Activated CD4-positive, alpha-beta T cell treated with anti-CD3 and anti-CD28 coated beads, Interleukin-2, amount 50 U/mL, for 4 hours (primary cell): Measurements from ENCODE around the gene EFTUD2.
"Not testable (repeated sequence)": the region's sequence is repeated elsewhere in the genome, so short reads cannot be mapped to it uniquely, and the experiment has no call there.

Source experiments
- DNase-seq, 2 experiments: peaks; one replicate each; pipeline ENCODE4 v3.0.0-alpha.2; 2020

Gene EFTUD2

DNA sequence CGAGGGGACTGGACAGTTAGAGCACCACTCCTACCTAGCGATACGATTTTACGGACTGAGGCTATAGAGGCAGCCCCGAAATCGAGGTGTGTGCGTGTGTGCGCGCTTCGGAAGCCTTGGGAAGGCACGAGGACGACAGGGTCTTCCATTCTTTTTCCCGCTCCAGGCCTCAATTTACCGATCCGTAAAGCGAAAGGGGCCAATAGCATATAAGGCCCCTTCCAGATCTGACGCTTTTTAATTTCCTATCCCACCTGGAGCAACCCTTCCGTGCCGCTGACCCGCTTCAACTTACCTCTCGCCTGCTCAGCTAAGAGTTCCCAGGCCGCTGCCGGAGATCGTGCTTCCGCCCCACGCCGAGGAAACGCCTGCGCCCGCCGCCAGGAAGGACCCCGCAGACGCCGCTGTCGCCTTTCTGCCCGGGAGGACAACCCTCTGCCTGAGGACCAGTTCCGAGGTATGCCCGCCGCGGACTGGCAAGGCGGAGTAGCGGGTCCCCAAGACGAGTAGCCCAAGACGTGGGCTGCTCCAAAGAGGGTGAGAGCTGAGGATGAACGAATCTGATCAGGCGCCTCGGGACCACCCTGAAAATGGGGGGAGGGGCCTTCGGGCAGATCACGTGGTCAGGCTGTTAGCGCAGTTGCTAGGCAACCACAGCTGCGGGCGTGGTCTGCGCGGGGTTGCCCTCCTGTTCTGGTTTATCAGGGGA is at the start of gene EFTUD2:
EFTUD2 (minus strand) TSS at position 372 of the 709 bp plus-strand sequence. CDS start 4,924 bp downstream, outside the sequence.
- peak; percentile 90 for DNase-seq

DNA sequence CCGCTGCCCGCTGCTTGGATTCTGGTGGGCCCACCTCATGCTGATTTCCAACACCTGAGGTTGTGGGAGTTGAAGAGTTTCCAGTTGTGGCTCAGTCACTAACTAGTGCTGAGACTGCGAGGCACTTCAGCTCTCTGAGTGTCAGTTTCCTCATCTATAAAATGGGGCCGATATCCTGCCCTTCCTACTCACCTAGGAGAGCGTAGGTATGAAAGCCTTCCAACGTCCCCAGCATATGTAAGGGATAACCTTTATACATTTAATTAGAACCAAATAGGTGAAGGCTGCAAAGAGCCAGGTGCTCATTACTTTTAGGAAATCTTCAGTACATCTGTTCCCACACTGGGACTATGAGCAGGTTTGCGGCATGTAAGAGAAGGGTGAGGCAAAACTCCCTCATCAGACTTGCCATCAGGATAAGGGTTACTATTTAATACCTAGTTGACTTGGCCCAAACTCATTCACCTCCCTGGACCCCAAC is 49.1 kb upstream of the EFTUD2 start:
- no peak for DNase-seq

DNA sequence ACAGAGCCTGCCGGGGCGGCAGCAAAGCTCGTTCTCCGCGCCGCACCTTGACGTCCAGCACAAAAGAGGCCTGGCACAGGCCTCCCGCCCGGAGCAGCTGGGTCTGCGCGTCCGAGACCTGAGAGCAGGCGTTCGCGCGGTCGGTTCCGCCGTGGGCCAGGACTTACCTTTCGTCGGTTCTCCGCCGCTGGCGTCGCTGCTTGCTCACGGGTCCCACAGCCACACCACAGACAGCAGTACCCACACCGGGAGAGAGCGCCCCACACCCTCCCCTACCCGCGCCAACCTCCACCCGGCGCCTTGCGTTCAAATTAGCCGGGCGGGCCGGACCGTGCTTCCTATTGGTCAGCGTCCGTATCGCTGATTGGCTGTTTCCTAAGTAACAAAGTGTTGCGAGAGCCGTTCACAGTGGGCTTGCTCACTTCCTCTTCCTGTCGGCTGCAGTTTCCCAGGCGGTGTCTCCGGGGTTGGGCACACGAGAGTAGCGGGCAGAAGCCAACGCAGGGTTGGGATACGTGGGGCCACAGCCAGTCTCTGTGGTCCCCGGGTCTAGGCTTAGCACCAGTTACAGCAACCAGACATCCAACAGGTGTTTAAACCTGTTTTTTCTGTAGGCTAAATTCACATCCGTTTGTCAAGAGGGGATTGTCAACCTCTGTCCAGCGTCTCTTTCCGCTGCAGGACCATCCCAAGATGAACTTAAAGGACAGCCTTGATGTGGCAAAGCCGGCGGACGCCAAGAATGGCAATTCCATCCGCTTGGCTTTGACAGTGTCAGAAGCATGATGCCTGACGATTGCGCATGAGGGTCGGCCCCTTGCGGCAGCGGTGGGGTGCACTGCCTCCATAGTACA is 48.4 kb upstream of the EFTUD2 start, which contains the start of gene KIF18B:
KIF18B (minus strand) TSS at position 313 of the 854 bp plus-strand sequence. CDS start 11,429 bp downstream, outside the sequence.
- DNase-seq, result peak; percentile 83

DNA sequence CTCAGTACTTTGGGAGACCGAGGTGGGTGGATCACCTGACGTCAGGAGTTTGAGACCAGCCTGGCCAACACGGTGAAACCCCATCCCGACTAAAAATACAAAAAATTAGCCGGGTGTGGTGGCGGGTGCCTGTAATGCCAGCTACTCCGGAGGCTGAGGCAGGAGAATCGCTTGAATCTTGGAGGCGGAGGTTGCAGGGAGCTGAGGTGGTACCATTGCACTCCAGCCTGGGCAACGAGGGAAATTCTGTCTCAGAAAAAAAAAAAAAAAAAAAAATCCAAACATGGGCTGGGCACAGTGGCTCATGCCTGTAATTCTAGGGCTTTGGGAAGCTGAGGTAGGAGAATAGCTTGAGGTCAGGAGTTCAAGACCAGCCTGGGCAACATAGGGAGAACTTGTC is 46.4 kb upstream of the EFTUD2 start:
- not testable (repeated sequence) for DNase-seq

DNA sequence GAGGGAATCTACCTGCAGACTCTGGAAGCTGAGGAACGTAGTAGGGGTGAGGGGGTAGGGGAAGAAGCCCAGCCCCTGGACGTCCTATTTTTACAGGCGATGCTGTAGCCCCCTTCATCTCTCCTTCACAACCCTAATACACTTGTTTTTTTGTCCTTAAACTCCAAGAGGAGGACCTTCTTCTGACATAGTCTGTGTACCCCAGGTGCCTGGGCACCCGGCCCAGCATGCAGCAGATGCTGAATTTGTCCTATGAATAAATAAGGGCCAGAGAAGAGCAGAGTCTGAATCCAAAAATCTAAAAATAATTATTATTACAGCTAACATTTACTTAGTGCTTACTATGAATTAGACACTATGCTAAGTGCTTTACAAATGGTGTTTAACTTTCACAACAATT is 43.2 kb upstream of the EFTUD2 start:
- DNase-seq, result no peak

DNA sequence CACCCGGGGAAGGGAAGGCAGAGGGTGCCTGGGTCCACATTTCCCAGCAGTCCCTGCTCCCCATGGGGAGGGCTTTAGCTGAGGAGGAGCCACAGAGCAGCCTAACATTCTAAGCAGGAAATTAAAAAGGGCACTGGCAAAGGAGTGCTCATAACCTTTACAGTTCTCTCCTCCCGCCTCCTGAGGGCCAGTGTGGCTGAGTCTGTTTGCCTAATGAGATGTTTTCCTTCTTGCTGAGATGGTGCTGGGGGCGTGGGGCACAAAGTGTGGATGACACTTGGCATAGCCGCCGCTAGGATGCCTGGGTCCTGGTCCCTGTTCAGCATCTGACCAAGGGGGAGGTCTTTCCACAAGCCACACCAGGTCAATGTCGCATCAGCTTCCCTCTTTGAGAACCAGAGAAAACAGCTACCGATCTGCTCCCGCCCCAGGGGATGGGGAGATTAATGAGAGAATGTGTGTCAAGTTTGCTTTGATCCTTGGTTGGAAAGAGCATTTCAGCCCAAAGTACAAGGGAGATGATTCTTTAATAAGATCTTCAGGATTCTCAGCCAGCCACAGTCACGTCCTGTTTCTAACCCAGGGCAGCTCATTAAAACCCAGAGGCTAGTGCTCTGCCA is 42.6 kb upstream of the EFTUD2 start:
- no peak for DNase-seq

DNA sequence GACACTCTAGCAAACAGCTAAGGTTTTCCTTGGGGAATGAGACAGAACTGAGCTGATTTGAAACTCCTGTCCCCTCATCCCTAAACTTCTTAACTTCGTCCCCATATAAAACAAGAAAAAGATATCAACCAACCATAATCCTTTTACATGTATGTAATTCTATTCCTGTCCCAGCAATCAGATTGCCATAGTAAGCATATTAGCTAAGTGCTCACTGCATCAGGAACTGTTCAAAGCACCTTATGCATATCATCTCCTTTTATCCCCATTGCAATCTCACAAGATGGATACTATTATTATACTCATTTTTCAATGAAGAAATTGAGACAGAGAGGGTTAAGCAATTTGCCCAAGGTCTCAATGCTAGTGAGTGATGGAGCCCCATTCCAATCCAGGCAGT is 41.5 kb upstream of the EFTUD2 start:
- no peak for DNase-seq

DNA sequence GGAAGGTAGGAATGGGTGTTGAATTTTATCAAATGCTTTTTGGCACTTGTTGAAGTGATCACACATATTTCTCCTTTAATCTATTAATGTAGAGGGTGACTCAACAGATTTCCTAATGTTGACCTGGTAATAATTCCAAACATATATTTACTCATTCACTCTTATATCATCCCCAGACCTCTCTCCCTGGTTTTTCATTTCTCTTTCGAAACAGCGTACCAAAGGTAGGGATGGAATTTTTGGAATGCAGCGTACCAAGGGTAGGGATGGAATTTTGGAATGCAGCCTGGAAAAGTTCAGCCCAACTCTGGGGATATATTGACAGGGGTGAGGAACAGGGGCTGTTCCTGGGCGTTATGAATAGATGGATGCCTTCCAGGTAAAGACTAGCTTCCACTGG is 41.1 kb upstream of the EFTUD2 start:
- DNase-seq, result no peak

DNA sequence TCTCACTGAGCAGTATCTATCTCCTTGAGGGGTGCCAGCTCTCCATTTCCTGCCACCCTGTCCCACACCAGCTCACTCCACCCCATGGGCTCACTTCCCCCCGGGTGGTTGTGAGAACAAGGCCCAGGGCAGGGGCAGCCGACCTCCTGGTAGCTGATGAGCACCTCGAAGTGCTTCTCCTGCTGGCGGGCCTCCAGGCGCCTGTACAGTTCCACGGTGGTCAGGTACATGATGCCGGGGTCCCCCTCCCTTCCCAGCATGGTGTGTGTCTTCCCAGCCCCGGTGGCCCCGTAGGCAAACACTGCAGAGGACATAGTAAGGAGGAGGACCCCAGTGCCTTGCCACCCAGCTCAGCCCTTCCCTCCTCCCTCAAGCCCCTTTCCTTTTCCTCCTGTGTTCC is 35.9 kb upstream of the EFTUD2 start:
- no peak for DNase-seq

DNA sequence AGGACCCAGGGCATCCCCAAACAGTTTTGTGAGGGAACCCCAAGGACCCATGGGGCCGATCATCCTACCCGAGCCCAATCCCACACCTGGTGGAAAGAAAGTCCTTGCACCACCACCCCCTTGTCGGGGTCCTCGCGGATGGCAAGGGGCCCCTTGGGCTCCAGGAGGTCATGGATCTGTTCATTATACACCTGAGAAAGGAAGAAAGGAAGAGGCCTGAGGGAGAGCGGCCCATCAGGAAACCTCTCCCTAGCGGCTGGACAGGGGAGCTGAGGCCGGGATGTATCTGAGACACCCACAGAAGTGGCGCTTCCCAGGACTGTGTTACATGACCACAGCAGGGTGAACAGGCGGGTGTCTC is 35.5 kb upstream of the EFTUD2 start:
- no peak for DNase-seq

DNA sequence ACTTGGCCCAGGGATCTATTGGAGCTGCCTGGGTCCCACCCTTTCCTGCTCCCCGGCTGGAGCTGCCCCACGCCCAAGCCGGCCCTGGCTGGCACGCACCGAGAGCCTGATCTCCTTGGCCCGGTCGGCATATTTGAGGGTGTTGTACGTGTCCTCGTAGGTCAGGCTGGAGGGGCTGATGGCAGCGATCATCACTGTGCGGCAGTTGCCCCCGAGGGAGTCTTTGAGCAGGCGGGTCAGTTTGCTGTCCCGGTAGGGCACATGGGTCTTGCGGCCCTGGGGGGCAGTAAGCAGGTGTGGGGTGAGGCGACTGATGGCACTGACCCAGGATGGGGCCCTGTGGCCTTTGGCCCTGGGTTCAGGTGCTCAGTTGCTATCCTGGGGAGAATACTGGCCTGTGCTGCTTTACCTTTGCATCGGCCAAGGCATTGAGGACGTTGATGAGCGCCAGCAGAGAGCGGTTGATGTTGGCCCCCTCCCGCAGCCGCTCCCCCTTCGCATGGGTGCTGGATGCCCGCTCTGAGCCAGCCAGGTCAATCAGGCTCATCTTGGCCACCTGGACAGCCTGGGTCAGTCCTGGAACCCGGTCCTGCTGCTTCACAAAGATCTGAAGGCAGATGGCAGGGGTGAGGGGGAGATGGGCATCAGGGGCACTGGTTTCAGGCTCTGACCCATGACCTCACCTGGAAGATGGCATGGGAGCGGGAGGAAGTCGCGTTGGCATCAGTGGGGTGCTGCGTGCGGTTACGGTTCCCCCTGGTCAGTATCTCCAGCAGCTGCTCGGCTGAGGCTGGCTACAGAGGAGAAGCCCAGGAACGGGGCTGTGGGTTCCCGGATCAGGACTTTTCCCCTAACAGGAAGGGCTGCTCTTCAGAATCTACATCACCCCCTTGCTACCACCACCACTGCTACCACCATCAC is 34.8 kb upstream of the EFTUD2 start:
- no peak for DNase-seq

DNA sequence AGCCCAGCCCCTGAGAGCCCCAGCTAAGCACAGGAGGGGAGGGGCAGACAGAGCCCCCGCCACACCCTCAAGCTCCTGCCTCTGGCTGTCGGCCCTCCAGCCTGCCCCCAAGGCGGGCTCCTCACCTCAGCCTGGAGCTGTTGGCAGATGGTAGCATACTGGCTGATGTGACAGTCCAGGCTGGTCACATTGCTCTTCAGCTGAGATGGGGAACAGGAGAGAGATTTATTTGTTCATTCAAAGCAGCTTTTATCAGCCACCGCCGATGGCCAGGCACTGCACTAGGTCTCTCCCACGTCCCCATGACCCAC is 33.5 kb upstream of the EFTUD2 start:
- no peak for DNase-seq

DNA sequence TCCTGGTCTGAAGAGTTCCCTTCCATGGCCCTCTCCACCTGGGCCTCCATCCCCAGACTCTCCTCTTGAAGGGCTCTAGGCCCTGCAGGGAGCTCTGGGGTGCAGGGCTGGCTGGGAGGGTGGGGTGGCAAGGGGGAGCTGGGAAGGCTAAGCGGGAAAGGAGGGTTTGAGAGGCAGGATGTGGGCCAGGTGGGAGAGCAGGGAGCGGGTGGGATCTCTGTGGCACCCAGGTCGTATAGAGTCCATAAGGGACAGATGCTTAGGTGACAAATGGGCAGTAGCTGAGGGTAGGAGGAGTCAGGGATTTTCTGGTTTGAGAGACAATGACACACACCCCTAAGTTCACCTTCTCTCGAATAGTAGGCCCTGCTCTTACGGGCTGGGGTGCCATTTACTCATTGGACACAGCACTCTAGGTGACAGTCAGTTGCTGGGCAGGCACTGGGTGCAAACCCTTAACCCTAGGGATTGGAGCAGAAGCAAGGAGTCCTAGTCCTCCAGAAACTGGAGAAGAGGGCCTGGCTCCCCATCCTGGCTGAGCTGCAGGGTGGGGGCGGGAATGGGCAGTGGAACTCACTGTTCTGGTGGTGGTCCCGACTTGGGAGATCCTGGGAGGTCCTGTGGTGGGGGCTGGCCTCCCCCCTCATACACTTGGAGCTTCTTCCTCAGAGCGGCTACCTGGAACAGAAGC is 33.0 kb upstream of the EFTUD2 start:
- DNase-seq, result no peak

DNA sequence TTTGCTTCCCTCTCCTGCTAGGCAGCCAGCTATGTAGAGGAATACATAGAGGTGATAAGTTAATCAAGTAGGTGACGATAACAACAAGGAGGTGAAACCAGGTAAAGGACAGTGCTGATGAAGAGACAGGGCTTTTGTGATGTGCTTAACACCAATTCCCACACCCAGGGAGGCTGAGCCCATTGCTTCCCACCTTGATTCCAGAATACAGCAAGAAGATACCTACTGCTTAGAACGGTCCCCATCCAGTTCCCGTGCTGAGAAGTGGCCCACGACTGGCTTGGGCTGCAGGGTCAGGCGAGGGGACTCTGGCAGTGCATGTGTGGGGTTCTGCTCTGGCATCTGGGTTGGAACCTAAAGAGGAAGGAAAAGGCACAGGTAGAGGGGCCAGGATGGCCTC is 32.1 kb upstream of the EFTUD2 start:
- DNase-seq, result no peak

DNA sequence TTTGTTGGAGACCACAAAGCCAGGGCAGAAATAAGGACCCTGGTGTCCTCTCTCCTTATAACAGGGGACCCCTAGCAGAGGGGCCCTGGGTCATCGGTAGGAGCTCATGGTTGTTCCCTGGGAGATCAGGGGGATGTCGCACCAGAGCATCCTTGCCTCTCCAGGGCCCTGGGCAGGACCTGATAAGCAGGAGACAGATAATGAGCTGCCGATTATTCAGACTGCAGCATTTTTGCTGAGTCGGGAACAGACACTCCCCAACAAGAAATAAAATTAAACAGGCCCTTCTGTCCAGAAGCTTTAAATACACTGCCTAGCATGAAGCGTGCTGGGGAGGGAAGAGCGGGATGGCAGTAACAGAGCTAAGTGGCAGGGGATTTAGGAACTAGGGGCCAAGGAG is 31.4 kb upstream of the EFTUD2 start:
- no peak for DNase-seq

DNA sequence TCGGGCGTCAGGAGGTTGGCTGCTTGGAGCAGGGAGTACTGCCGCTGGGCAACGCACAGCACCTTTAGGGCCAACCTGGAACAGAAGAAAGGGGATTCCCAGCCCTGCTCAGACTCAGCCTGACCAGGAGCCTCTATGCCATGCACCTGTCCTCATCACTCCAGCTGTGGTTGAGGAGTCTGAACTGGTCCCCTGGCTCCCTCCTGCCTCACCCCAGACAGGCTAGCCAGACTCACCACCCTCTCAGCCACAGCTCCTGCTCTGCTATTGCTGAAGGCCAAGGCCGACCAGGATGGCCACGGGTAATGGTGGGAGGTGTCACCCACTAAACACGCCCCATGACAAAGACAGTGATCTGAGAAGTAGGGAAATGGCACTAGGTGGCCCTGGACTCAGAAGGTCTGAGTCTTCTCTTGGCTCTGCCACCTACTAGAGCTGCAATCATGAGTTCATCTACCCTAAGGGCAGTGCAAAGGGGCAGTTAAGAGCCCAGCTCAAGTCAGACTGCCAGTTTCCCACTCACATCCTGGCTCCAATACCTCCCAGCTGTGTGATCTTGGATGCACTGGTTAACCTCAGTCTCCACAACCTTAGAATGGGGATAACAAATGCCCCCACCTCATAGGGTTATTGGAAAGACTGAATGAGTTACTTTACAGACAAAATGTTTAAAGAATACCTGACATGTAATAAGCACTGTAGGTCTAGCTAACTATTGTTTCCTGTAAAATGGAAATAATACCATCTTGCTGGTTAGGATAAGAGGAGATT is 29.9 kb upstream of the EFTUD2 start:
- DNase-seq, result no peak

DNA sequence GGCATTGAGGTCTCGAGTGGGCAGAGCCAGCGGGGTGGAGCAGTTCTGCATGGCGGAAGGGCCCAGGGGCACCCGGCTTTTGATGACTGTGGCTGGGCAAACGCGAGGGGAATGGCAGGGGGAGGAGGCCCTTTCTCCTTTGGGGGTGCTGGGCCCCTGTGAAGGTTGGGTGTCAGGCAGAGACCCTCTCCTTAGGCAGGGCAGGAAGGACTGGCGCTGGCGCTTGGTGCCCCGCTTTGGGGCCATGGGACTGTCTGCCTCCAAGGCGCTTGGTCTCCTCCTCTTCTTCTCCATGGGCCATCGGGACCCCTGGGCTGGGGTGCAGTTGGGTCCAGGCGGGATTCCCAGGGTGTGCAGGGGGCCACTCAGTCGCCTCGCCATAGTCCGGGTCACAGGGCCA is 28.9 kb upstream of the EFTUD2 start:
- DNase-seq, result no peak

DNA sequence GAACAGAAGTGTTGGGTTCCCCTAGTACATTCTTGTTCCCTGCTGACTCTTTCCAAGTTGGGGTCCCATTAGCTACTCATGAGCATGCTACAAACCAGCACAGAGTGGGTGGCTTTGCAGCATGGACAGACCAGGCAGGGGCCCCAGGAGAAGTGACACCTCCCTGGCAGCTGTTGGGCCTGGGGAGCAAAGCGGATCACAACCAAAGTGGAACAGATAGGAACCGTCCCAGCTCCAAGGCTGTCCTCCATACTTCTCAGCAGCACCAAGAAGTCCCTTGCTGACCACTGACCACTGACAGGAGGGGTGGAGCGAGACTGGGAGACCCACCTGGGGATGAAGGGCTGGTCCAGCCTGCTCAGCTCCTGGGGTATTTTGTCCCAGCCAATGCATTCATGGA is 28.5 kb upstream of the EFTUD2 start:
- no peak for DNase-seq

DNA sequence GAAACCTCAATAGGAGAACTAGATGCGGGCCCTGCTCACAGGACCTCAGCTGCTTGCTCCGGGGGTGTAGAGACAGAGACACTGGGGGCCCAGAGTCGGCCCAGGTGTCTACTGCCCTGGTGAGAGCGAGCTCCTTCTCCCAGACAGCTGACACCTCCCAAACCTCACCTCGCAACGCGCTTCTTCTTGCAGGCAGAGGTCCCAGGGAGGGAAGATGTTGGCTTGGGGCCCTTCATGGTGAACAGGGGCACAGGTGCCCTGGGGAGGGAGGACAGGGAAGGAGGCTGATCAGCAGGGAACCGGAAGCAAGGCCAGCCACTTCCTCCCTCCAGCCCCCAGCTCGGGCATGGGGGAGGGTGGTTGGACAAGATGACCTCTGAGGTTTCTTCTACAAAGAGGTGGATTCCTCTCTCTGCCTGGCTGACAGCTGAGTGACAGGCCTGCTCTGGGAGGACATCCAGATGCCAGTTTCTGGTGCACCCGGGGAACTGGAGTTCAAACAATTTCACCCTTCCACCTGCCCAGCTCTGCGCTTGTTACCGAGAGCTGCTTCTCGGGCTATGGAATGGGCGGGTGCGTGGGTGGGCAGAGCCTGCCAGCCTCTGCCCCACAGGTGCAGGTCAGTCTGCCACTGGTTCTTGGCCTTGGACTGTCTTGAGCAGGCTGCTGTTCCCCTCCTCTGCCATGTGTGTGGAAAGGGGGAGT is 27.7 kb upstream of the EFTUD2 start:
- DNase-seq, result no peak
